OCI-LY7 (cell line): ENCODE data around the gene ABCA5. TPM values are rescaled to one million over a fixed set of nuclear protein-coding genes. Genes with fewer than 3 reads are reported as not detected.

Experiments used
- BruUV-seq: library from RNA; stranded (reverse); fragments of 400-500 nt; replicated peaks from 2 replicates; lab custom pipeline; 2021; lab: Mats Ljungman, UMichigan
- CTCF ChIA-PET: fragments of 300-600 bp; sonication (Branson Sonifier 250); formaldehyde crosslinking; loops from one replicate; lab custom pipeline; 2022; ENCODE audit warnings: antibody characterized with exemption; ENCODE audit not compliant: unreplicated experiment; lab: Charles Lee
- POLR2A ChIA-PET: fragments of 300-600 bp; sonication (Branson Sonifier 250); formaldehyde crosslinking; loops from one replicate; lab custom pipeline; 2022; ENCODE audit warnings: antibody characterized with exemption; lab: Charles Lee
- DNase-seq: peaks from one replicate; pipeline ENCODE4 v3.0.0-alpha.2; 2015; ENCODE audit warnings: low spot score
- H2AFZ ChIP-seq: fragments of 200-600 bp; sonication (generic), shearing (Covaris generic); 2 replicates; pipeline ENCODE4 v1.6.1; 2014; ENCODE audit warnings: mild to moderate bottlenecking, antibody characterized with exemption, low read length, moderate library complexity
- H3K27ac ChIP-seq: fragments of 200-600 bp; sonication (generic); 2 replicates; pipeline ENCODE4 v1.5.1; 2014; ENCODE audit warnings: mixed run types, low read depth, mild to moderate bottlenecking, moderate library complexity, low read length, inconsistent platforms; ENCODE audit not compliant: poor library complexity, severe bottlenecking
- H3K36me3 ChIP-seq: fragments of 200-600 bp; sonication (generic); 2 replicates; pipeline ENCODE4 v1.6.1; 2014; ENCODE audit warnings: mild to moderate bottlenecking, antibody characterized with exemption, low read length, moderate library complexity, mixed read lengths; ENCODE audit not compliant: insufficient read depth
- H3K4me1 ChIP-seq: fragments of 200-600 bp; sonication (generic); 2 replicates; pipeline ENCODE4 v1.5.1; 2014; ENCODE audit warnings: mild to moderate bottlenecking, low read length; ENCODE audit not compliant: insufficient read depth, poor library complexity, severe bottlenecking
- H3K4me2 ChIP-seq: fragments of 200-600 bp; sonication (generic); 2 replicates; pipeline ENCODE4 v1.6.1; 2014; ENCODE audit warnings: mild to moderate bottlenecking, low read length
- H3K4me3 ChIP-seq: fragments of 200-600 bp; sonication (generic); 2 replicates; pipeline ENCODE4 v1.5.1; 2014; ENCODE audit warnings: mild to moderate bottlenecking, low read depth, low read length; ENCODE audit not compliant: poor library complexity, severe bottlenecking
- H3K79me2 ChIP-seq: fragments of 200-600 bp; sonication (generic); 2 replicates; pipeline ENCODE4 v1.6.1; 2016; ENCODE audit warnings: low read depth, mild to moderate bottlenecking, low read length, moderate library complexity, mixed read lengths; ENCODE audit not compliant: insufficient read depth
- H3K9me2 ChIP-seq: fragments of 200-600 bp; sonication (generic); 2 replicates; pipeline ENCODE4 v1.6.1; 2016; ENCODE audit warnings: mild to moderate bottlenecking, low read length, mixed read lengths; ENCODE audit not compliant: insufficient read depth
- H3K9me3 ChIP-seq: fragments of 200-600 bp; sonication (generic); 2 replicates; pipeline ENCODE4 v1.6.1; 2014; ENCODE audit warnings: mild to moderate bottlenecking, mixed run types, low read length, mixed read lengths
- H4K20me1 ChIP-seq: fragments of 200-600 bp; sonication (generic); 2 replicates; pipeline ENCODE4 v1.6.1; 2014; ENCODE audit warnings: mild to moderate bottlenecking, antibody characterized with exemption, low read length, moderate library complexity, mixed read lengths; ENCODE audit not compliant: insufficient read depth
- CTCF ChIP-seq: fragments of 200-600 bp; sonication (generic); conservative IDR thresholded peaks from 2 replicates; pipeline ENCODE4 v1.5.1; 2014; ENCODE audit warnings: mild to moderate bottlenecking, antibody characterized with exemption, low read length, moderate library complexity, mixed read lengths
- EZH2phosphoT487 ChIP-seq: fragments of 200-600 bp; sonication (generic); IDR thresholded peaks from 2 replicates; pipeline ENCODE4 v1.6.1; 2018; ENCODE audit warnings: low read depth, borderline replicate concordance, mild to moderate bottlenecking, mixed run types, antibody characterized with exemption, low read length, moderate library complexity, mixed read lengths
- intact Hi-C: fragments of 100-400 bp; cut with micrococcal nuclease; formaldehyde crosslinking; loops from one replicate; pipeline ENCODE4 v1.10.0; 2022; ENCODE audit not compliant: unreplicated experiment
- total RNA-seq, 2 experiments: library from RNA; depleted of rRNA in 1 of 2; stranded (reverse); fragments of >200 nt in 1 of 2; shearing (Covaris generic) in 1 of 2; gene quantifications; 2 replicates each; pipeline ENCODE4 v1.2.3, GENCODE V29; 2014 to 2022

Gene ABCA5
- total RNA-seq, 2 experiments from 2014 or later = 14.7 to 25.3 TPM

- intact Hi-C loops = loop anchor here (5.0 to 10.0 kb wide), 3 partner anchors 173 to 675 kb away; no protein-coding TSS in a partner anchor
- Histone ChIP-seq H3K4me2 (no peak overlapping the region), H3K9me3 (no peaks in the 10 kb centered on the region), H3K79me2 (no peaks in the 10 kb centered on the region), H4K20me1 (no peaks in the 10 kb centered on the region), H3K4me1 (no peaks in the 10 kb centered on the region), H2AFZ (no peak overlapping the region), H3K36me3 (no peaks in the 10 kb centered on the region), H3K4me3 (no peak overlapping the region), H3K27ac (no peak overlapping the region), H3K9me2 (no peaks in the 10 kb centered on the region)
- no peak for DNase-seq
- ChIA-PET CTCF (interaction anchor here (1.0 to 1.8 kb wide), 2 partner anchors 445 to 468 kb away, joined by 3 to 6 read pairs; no protein-coding TSS in a partner anchor), POLR2A (interaction anchor here (0.6 to 1.3 kb wide), 4 partner anchors 22 to 366 kb away, joined by 3 to 4 read pairs (median 3); no protein-coding TSS in a partner anchor)
- no peak for TF ChIP-seq EZH2phosphoT487
- TF ChIP-seq CTCF = no peak
- no TSS peak for BruUV-seq
These were observed 87.0 kb downstream of the ABCA5 start for GRCh38 chr17:69239611-69240600.

- BruUV-seq = no TSS peak
- intact Hi-C loops = loop anchor here (5.0 to 10.0 kb wide), 3 partner anchors 170 to 672 kb away; no protein-coding TSS in a partner anchor
- H3K4me1 ChIP-seq = no peaks in the 10 kb centered on the region
- no peaks in the 10 kb centered on the region for H3K79me2 ChIP-seq
- peaks cover 7% of the 10 kb centered on the region; the same call in 1 of the 2 replicates for H3K9me3 ChIP-seq
- ChIA-PET CTCF (no interaction called here), POLR2A (interaction anchor here (0.6 kb wide), 1 partner anchor 138 kb away, joined by 3 read pairs; no protein-coding TSS in a partner anchor)
- H4K20me1 ChIP-seq = no peaks in the 10 kb centered on the region
- no peak overlapping the region for H3K4me3 ChIP-seq
- H3K9me2 ChIP-seq = no peaks in the 10 kb centered on the region
- no peaks in the 10 kb centered on the region for H3K36me3 ChIP-seq
- no peak overlapping the region for H3K4me2 ChIP-seq
- H3K27ac ChIP-seq = no peak overlapping the region
- TF ChIP-seq EZH2phosphoT487 (no peak), CTCF (no peak)
- no peak for DNase-seq
- H2AFZ ChIP-seq = no peak overlapping the region
These were observed 90.0 kb downstream of the ABCA5 start for GRCh38 chr17:69236946-69237345.
